ENCODE results near the gene ZNF766.
A peak's percentile ranks its signal among the peaks of the same experiment; 100 is the strongest.

Gene ZNF766

GRCh38 chr19:52269338-52270261 lies at the start of gene ZNF766:
Gene ZNF766, plus strand, starts transcription at chr19:52269587. Its CDS starts 27 bp downstream, at chr19:52269614.
- H3K4me3 ChIP-seq (ENCODE audit: low read depth, low read length), result peak within 1 kb of the TSS; percentile 90
- peak; percentile 92 for DNase-seq (ENCODE audit: low read depth)
- TF ChIP-seq, protein P1, sequence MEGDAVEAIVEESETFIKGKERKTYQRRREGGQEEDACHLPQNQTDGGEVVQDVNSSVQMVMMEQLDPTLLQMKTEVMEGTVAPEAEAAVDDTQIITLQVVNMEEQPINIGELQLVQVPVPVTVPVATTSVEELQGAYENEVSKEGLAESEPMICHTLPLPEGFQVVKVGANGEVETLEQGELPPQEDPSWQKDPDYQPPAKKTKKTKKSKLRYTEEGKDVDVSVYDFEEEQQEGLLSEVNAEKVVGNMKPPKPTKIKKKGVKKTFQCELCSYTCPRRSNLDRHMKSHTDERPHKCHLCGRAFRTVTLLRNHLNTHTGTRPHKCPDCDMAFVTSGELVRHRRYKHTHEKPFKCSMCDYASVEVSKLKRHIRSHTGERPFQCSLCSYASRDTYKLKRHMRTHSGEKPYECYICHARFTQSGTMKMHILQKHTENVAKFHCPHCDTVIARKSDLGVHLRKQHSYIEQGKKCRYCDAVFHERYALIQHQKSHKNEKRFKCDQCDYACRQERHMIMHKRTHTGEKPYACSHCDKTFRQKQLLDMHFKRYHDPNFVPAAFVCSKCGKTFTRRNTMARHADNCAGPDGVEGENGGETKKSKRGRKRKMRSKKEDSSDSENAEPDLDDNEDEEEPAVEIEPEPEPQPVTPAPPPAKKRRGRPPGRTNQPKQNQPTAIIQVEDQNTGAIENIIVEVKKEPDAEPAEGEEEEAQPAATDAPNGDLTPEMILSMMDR (IDR thresholded peaks at IDR 0.05; ENCODE audit: control insufficient read depth, extremely low read depth, insufficient read depth), result no peak

GRCh38 chr19:52219611-52220010 lies 49.8 kb upstream of the ZNF766 start:
- TF ChIP-seq, protein P1 (IDR thresholded peaks at IDR 0.05; ENCODE audit: control insufficient read depth, extremely low read depth, insufficient read depth), result no peak
- no peak overlapping the region for H3K4me3 ChIP-seq (ENCODE audit: low read depth, low read length)
- DNase-seq (ENCODE audit: low read depth), result no peak

- no peak overlapping the region for H3K4me3 ChIP-seq (ENCODE audit: low read depth, low read length)
- TF ChIP-seq, protein P1 (IDR thresholded peaks at IDR 0.05; ENCODE audit: control insufficient read depth, extremely low read depth, insufficient read depth), result no peak
- DNase-seq (ENCODE audit: low read depth), result no peak
Observed at GRCh38 chr19:52221031-52221430, 48.4 kb upstream of the ZNF766 start.

GRCh38 chr19:52221831-52222375 lies 47.5 kb upstream of the ZNF766 start:
- no peak overlapping the region for H3K4me3 ChIP-seq (ENCODE audit: low read depth, low read length)
- TF ChIP-seq, protein P1 (IDR thresholded peaks at IDR 0.05; ENCODE audit: control insufficient read depth, extremely low read depth, insufficient read depth), result no peak
- no peak for DNase-seq (ENCODE audit: low read depth)

DNA sequence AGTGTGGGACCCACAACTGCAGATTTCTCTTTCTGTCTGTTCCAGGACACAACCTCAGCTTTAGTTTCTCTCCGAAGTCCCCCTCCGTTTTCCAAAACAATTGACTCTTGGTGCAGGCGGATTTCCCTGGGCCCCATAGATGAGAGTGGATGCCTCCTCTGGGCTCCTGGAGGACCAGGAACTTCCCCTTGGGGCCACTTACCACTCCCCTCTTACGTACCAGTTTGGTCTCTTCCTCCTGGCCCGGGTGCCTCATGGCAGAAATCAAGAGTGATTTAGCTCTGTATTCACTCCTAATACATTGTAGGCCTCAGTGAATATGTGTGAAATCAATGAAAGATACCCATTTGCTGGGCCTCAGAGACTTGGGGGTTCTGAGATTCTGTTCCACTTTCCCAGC lies 45.2 kb upstream of the ZNF766 start:
- no peak overlapping the region for H3K4me3 ChIP-seq (ENCODE audit: low read depth, low read length)
- no peak for DNase-seq (ENCODE audit: low read depth)
- TF ChIP-seq, protein P1 (IDR thresholded peaks at IDR 0.05; ENCODE audit: control insufficient read depth, extremely low read depth, insufficient read depth), result no peak

- DNase-seq (ENCODE audit: low read depth), result no peak
- TF ChIP-seq, protein P1 (IDR thresholded peaks at IDR 0.05; ENCODE audit: control insufficient read depth, extremely low read depth, insufficient read depth), result no peak
- no peak overlapping the region for H3K4me3 ChIP-seq (ENCODE audit: low read depth, low read length)
Observed at GRCh38 chr19:52226652-52227051, 42.7 kb upstream of the ZNF766 start.

Data from LNCaP clone FGC (cell line).